Activated effector memory CD4-positive, alpha-beta T cell treated with Interleukin-2 at 50 U/mL for 16 hours (primary cell): ENCODE measurements around the gene SPINT1.

ENCODE experiments used
- DNase-seq: peaks from one replicate; pipeline ENCODE4 v3.0.0-alpha.2; 2020

Gene SPINT1

GRCh38 chr15:40829115-40829514, 14.7 kb upstream of the SPINT1 start:
- DNase-seq = no peak

GRCh38 chr15:40830884-40831283, 13.0 kb upstream of the SPINT1 start:
- no peak for DNase-seq

- DNase-seq = no peak
Measured at GRCh38 chr15:40831861-40832260, 12.0 kb upstream of the SPINT1 start.

- no peak for DNase-seq
Measured at GRCh38 chr15:40832903-40833302, 10.9 kb upstream of the SPINT1 start.

- no peak for DNase-seq
Measured at GRCh38 chr15:40836020-40836419, 7.8 kb upstream of the SPINT1 start.

GRCh38 chr15:40838756-40839155, 5.1 kb upstream of the SPINT1 start:
- no peak for DNase-seq

- no peak for DNase-seq
Measured at GRCh38 chr15:40841741-40842140, 2.1 kb upstream of the SPINT1 start.

- DNase-seq = no peak
Measured at GRCh38 chr15:40843261-40843884, 475 bp upstream of the SPINT1 start.

GRCh38 chr15:40844696-40845030, 815 bp downstream of the SPINT1 start:
- DNase-seq = peak; percentile 16

- DNase-seq = no peak
Measured at GRCh38 chr15:40845036-40845435, 1.2 kb downstream of the SPINT1 start.

- no peak for DNase-seq
Measured at GRCh38 chr15:40845511-40846284, 1.9 kb downstream of the SPINT1 start.

GRCh38 chr15:40846841-40847222, 3.0 kb downstream of the SPINT1 start:
- DNase-seq = no peak

GRCh38 chr15:40847223-40847961, 3.5 kb downstream of the SPINT1 start:
- DNase-seq = no peak

GRCh38 chr15:40850576-40851112, 6.8 kb downstream of the SPINT1 start:
- no peak for DNase-seq

GRCh38 chr15:40852529-40852928, 8.7 kb downstream of the SPINT1 start:
- DNase-seq = no peak

- DNase-seq = no peak
Measured at GRCh38 chr15:40853241-40853890, 9.5 kb downstream of the SPINT1 start.

- DNase-seq = no peak
Measured at GRCh38 chr15:40854161-40854560, 10.3 kb downstream of the SPINT1 start.

- DNase-seq = no peak
Measured at GRCh38 chr15:40855706-40856234, 11.9 kb downstream of the SPINT1 start.

GRCh38 chr15:40856746-40857145, 12.9 kb downstream of the SPINT1 start:
- DNase-seq = no peak

- peak; percentile 69 for DNase-seq
Measured at GRCh38 chr15:40857601-40858341, 13.9 kb downstream of the SPINT1 start.

GRCh38 chr15:40858706-40859105, 14.9 kb downstream of the SPINT1 start:
- no peak for DNase-seq

GRCh38 chr15:40859206-40859851, 15.5 kb downstream of the SPINT1 start:
- peak; percentile 64 for DNase-seq
